ENCODE results near the gene TECPR2. TPM values are rescaled to one million over a fixed set of nuclear protein-coding genes. Genes with fewer than 3 reads are reported as not detected.

Gene TECPR2
- total and polyA plus RNA-seq, 4 donors = 2.0 to 12.6 (median 5.2) TPM

GRCh38 chr14:102377696-102378095 lies 15.0 kb downstream of the TECPR2 start:
- Histone ChIP-seq H3K27ac (ENCODE audit: low read depth in 1 of 2, low read length in 2 of 2) (no peak overlapping the region), H3K9ac (ENCODE audit: low read depth in 1 of 2, low read length in 2 of 2) (no peak overlapping the region), H3K36me3 (ENCODE audit: control insufficient read depth in 4 of 4, insufficient read depth in 3 of 4, low read depth in 1 of 4, low read length in 3 of 4) (peaks cover 2 to 13% (median 4%) of the 10 kb centered on the region in 4 donors), H3K27me3 (ENCODE audit: control insufficient read depth in 4 of 4, insufficient read depth in 4 of 4, low read length in 3 of 4) (no peaks in the 10 kb centered on the region), H3K9me3 (ENCODE audit: control insufficient read depth in 4 of 4, low read length in 3 of 4) (no peaks in the 10 kb centered on the region), H3K4me1 (ENCODE audit: control insufficient read depth in 4 of 4, insufficient read depth in 4 of 4, low read length in 3 of 4) (peaks cover 0 to 9% (median 0%) of the 10 kb centered on the region in 4 donors), H3K4me3 (ENCODE audit: low read depth in 1 of 3, low read length in 3 of 3) (no peak overlapping the region)
- TF ChIP-seq FOXA2 (IDR thresholded peaks at IDR 0.05) (no peak), SP1 (IDR thresholded peaks at IDR 0.05) (no peak), ZBTB33 (IDR thresholded peaks at IDR 0.05) (no peak), HNF4G (IDR thresholded peaks at IDR 0.05) (no peak), JUND (IDR thresholded peaks at IDR 0.05) (no peak), REST (IDR thresholded peaks at IDR 0.05) (no peak)
- no peak for DNase-seq (ENCODE audit: low spot score)

GRCh38 chr14:102378830-102379229 lies 16.1 kb downstream of the TECPR2 start:
- H3K4me3 ChIP-seq (ENCODE audit: low read depth in 1 of 3, low read length in 3 of 3) = no peak overlapping the region
- H3K36me3 ChIP-seq (ENCODE audit: control insufficient read depth in 4 of 4, insufficient read depth in 3 of 4, low read depth in 1 of 4, low read length in 3 of 4) = peaks cover 2 to 13% (median 4%) of the 10 kb centered on the region in 4 donors
- no peak overlapping the region for H3K9ac ChIP-seq (ENCODE audit: low read depth in 1 of 2, low read length in 2 of 2)
- H3K27ac ChIP-seq (ENCODE audit: low read depth in 1 of 2, low read length in 2 of 2) = no peak overlapping the region
- 98% methylated on average over 9 of the region's 9 CpGs for WGBS
- no peaks in the 10 kb centered on the region for H3K27me3 ChIP-seq (ENCODE audit: control insufficient read depth in 4 of 4, insufficient read depth in 4 of 4, low read length in 3 of 4)
- no peaks in the 10 kb centered on the region for H3K9me3 ChIP-seq (ENCODE audit: control insufficient read depth in 4 of 4, low read length in 3 of 4)
- peaks cover 0 to 9% (median 0%) of the 10 kb centered on the region in 4 donors for H3K4me1 ChIP-seq (ENCODE audit: control insufficient read depth in 4 of 4, insufficient read depth in 4 of 4, low read length in 3 of 4)
- no peak for DNase-seq (ENCODE audit: low spot score)
- TF ChIP-seq FOXA2 (IDR thresholded peaks at IDR 0.05) = no peak
- no peak for TF ChIP-seq EGR1 (IDR thresholded peaks at IDR 0.05; ENCODE audit: low read depth in 2 of 2)
- no peak for TF ChIP-seq NR2F2 (IDR thresholded peaks at IDR 0.05)
- no peak for TF ChIP-seq HNF4A (conservative IDR thresholded peaks at IDR 0.05)
- no peak for TF ChIP-seq TAF1 (conservative IDR thresholded peaks at IDR 0.05)
- TF ChIP-seq GABPA (IDR thresholded peaks at IDR 0.05 in 1 of 2, conservative IDR thresholded peaks at IDR 0.05 in 1 of 2) = no peak
- no peak for TF ChIP-seq FOXA1 (IDR thresholded peaks at IDR 0.05)
- TF ChIP-seq RAD21 (IDR thresholded peaks at IDR 0.05) = no peak
- TF ChIP-seq JUND (IDR thresholded peaks at IDR 0.05) = no peak
- no peak for TF ChIP-seq RXRA (IDR thresholded peaks at IDR 0.05)
- TF ChIP-seq HNF4G (IDR thresholded peaks at IDR 0.05) = no peak
- no peak for TF ChIP-seq YY1 (IDR thresholded peaks at IDR 0.05)
- no peak for TF ChIP-seq REST (IDR thresholded peaks at IDR 0.05)
- no peak for TF ChIP-seq CTCF (IDR thresholded peaks at IDR 0.05; ENCODE audit: low read depth, low read length, missing input control)
- TF ChIP-seq ZBTB33 (IDR thresholded peaks at IDR 0.05) = no peak
- no peak for TF ChIP-seq MAX (IDR thresholded peaks at IDR 0.05)
- no peak for TF ChIP-seq SP1 (IDR thresholded peaks at IDR 0.05)
